Breast epithelium (tissue), 3 donors: ENCODE data around the gene CRAMP1.

Experiments used
- CTCF ChIP-seq, 3 donors: fragments of 450-650 bp; IDR thresholded peaks; one replicate each; pipeline ENCODE4 v1.5.1; 2016 to 2017; ENCODE audit warnings: antibody characterized with exemption in 3 of 3, mild to moderate bottlenecking in 3 of 3, moderate library complexity in 3 of 3
- POLR2A ChIP-seq: fragments of 450-650 bp; IDR thresholded peaks from one replicate; pipeline ENCODE4 v1.6.1; 2016; ENCODE audit warnings: antibody characterized with exemption, mild to moderate bottlenecking, moderate library complexity
- POLR2AphosphoS5 ChIP-seq, 3 donors: sonication (generic); formaldehyde crosslinking; IDR thresholded peaks; one replicate each; pipeline ENCODE4 v1.6.1; 2017; ENCODE audit warnings: antibody characterized with exemption in 3 of 3

- TF ChIP-seq CTCF (IDR thresholded peaks at IDR 0.05) (no peak), POLR2A (no peak), POLR2AphosphoS5 (IDR thresholded peaks at IDR 0.05) (no peak)
Observed at GRCh38 chr16:1659031-1659430, 46.9 kb downstream of the CRAMP1 start.
